Stimulated activated CD8-positive, alpha-beta memory T cell treated with anti-CD3 and anti-CD28 coated beads, Interleukin-7, amount 100 ng/mL, for 48 hours (primary cell): Measurements from ENCODE around the gene LINC01488.

Source experiments
- DNase-seq, 2 donors: peaks; one replicate each; pipeline ENCODE4 v3.0.0-alpha.2; 2020; ENCODE audit warnings: low read depth in 1 of 2; ENCODE audit errors: extremely low read depth in 1 of 2

LINC01488 gene

DNA sequence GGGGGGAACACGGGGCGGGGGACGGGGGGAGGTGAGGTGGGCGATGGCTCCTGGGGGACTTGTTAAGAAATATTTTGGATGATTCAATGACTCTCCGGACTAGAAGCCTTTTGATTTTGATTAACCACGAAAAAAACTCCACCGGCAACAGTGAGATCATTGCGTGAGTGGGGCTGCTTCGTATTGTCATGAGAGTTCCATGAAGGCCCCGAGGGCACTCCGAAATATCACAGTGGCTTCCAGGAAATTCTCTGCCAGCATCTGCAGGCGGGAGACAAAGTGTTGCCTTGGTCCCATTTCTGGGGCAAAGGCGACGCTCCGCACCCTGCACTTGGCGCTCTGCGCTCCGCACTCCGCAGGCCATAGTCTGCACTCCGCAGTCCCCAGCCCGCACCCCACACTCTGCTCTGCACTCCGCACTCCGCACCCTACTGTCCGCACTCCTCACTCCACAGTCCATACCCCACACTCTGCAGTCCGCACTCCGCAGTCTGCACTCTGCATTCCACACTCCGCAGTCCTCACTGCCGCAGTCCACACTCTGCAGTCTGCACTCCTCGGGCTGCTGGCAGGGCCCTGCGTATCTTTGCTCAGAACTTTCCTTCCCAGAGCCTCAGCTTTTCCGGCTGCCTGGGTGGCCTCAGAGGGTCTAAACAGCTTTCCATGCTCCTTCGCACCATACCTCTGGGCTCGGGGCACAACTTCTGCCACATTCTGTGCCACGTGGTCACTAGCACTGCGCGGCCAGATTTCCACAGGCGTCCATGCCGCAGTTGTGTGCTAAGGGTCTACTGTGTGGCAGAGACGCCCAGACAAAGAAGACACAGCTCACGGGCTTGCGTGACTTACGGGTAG, 61.1 kb downstream of the LINC01488 start:
- DNase-seq, result no peak
